ENCODE measurements around the gene MAGEC2.

MAGEC2 gene

GRCh38 chrX:142184756-142185602 is 20.1 kb downstream of the MAGEC2 start:
- H3K79me2 ChIP-seq (ENCODE audit: control insufficient read depth, low read length): no peaks in the 10 kb centered on the region
- H3K36me3 ChIP-seq (ENCODE audit: control insufficient read depth, low read length): no peaks in the 10 kb centered on the region
- H4K20me1 ChIP-seq (ENCODE audit: control insufficient read depth, insufficient read depth, low read depth, low read length): no peaks in the 10 kb centered on the region
- H3K27ac ChIP-seq (ENCODE audit: low read depth, low read length): no peak overlapping the region
- H3F3A ChIP-seq (ENCODE audit: control insufficient read depth, insufficient read depth): no peaks in the 10 kb centered on the region
- TF ChIP-seq CTCF (IDR thresholded peaks at IDR 0.05; ENCODE audit: low read depth, low read length, poor library complexity, severe bottlenecking): no peak
- no peak for TF ChIP-seq EZH2phosphoT487 (IDR thresholded peaks at IDR 0.05; ENCODE audit: borderline replicate concordance, low read length)
- no peaks in the 10 kb centered on the region for H3K4me1 ChIP-seq (ENCODE audit: control insufficient read depth, low read length)
- H3K9me3 ChIP-seq (ENCODE audit: control insufficient read depth, insufficient read depth, low read length): no peaks in the 10 kb centered on the region
- no peaks in the 10 kb centered on the region for H3K9me2 ChIP-seq (replicated peaks; ENCODE audit: control insufficient read depth, low read length)
- H3K4me2 ChIP-seq (ENCODE audit: low read length): no peak overlapping the region
- H3K4me3 ChIP-seq (ENCODE audit: low read length): no peak overlapping the region
- no peaks in the 10 kb centered on the region for H3K27me3 ChIP-seq (ENCODE audit: control insufficient read depth, low read length)

DNA sequence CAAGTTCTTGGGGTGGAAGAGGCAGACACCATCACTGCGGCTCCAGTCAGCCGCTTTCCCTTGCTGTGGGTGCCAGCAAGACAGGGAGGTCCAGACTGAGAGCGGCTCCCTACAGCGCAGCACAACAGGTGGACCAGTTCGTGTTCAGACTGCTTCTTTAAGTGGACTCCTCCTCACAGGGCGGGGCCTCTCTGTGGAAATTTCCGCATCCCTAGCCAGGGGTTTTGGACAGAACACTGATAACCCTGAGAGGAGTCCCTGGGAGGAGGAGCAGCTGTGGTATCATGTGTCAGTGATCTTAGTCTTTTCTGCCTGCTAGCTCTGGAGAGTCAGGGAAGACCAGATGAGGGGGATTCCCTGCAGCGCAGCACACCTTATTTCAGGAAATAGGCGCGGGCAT is 48.5 kb downstream of the MAGEC2 start:
- Histone ChIP-seq H3K79me2 (ENCODE audit: control insufficient read depth, low read length) (no peaks in the 10 kb centered on the region), H3K27ac (ENCODE audit: low read depth, low read length) (no peak overlapping the region), H3K36me3 (ENCODE audit: control insufficient read depth, low read length) (no peaks in the 10 kb centered on the region), H3K9me2 (replicated peaks; ENCODE audit: control insufficient read depth, low read length) (no peaks in the 10 kb centered on the region), H4K20me1 (ENCODE audit: control insufficient read depth, insufficient read depth, low read depth, low read length) (no peaks in the 10 kb centered on the region), H3K27me3 (ENCODE audit: control insufficient read depth, low read length) (no peaks in the 10 kb centered on the region), H3K4me2 (ENCODE audit: low read length) (no peak overlapping the region), H3K4me1 (ENCODE audit: control insufficient read depth, low read length) (no peaks in the 10 kb centered on the region), H3F3A (ENCODE audit: control insufficient read depth, insufficient read depth) (no peaks in the 10 kb centered on the region), H3K4me3 (ENCODE audit: low read length) (no peak overlapping the region), H3K9me3 (ENCODE audit: control insufficient read depth, insufficient read depth, low read length) (no peaks in the 10 kb centered on the region)
- TF ChIP-seq EZH2phosphoT487 (IDR thresholded peaks at IDR 0.05; ENCODE audit: borderline replicate concordance, low read length): no peak
- no peak for TF ChIP-seq CTCF (IDR thresholded peaks at IDR 0.05; ENCODE audit: low read depth, low read length, poor library complexity, severe bottlenecking)

Data from DOHH2 (cell line).